Liver (tissue), 9 donors: ENCODE results near the gene USH2A. TPM values are rescaled to one million over a fixed set of nuclear protein-coding genes. Genes with fewer than 3 reads are reported as not detected.

Source experiments
- DNase-seq: peaks from one replicate; pipeline ENCODE4 v3.0.0-alpha.2; 2017; ENCODE audit warnings: low spot score
- H3K27ac ChIP-seq, 2 donors: one replicate each; pipeline ENCODE4 v1.7.0; 2013; ENCODE audit warnings: inconsistent platforms in 2 of 2, low read length in 2 of 2, control low read depth in 1 of 2, low read depth in 1 of 2, mild to moderate bottlenecking in 1 of 2
- H3K27me3 ChIP-seq, 4 donors: one replicate each; pipeline versions ENCODE4 v1.6.1 to v1.7.0; 2013; ENCODE audit warnings: low read length in 3 of 4, inconsistent platforms in 1 of 4, mild to moderate bottlenecking in 1 of 4, moderate library complexity in 1 of 4; ENCODE audit not compliant: control insufficient read depth in 4 of 4, insufficient read depth in 4 of 4
- H3K36me3 ChIP-seq, 4 donors: one replicate each; pipeline versions ENCODE4 v1.6.1 to v1.7.0; 2013; ENCODE audit warnings: low read length in 3 of 4, mild to moderate bottlenecking in 3 of 4, low read depth in 1 of 4, moderate library complexity in 1 of 4; ENCODE audit not compliant: control insufficient read depth in 4 of 4, insufficient read depth in 3 of 4
- H3K4me1 ChIP-seq, 4 donors: one replicate each; pipeline versions ENCODE4 v1.6.1 to v1.7.0; 2013; ENCODE audit warnings: low read length in 3 of 4, mild to moderate bottlenecking in 3 of 4, moderate library complexity in 1 of 4; ENCODE audit not compliant: control insufficient read depth in 4 of 4, insufficient read depth in 4 of 4
- H3K4me3 ChIP-seq, 3 donors: one replicate each; pipeline versions ENCODE4 v1.6.1 to v1.7.0; 2013; ENCODE audit warnings: low read length in 3 of 3, control low read depth in 1 of 3, low read depth in 1 of 3, mild to moderate bottlenecking in 1 of 3
- H3K9ac ChIP-seq, 2 donors: one replicate each; pipeline ENCODE4 v1.7.0; 2013; ENCODE audit warnings: low read length in 2 of 2, mild to moderate bottlenecking in 2 of 2, moderate library complexity in 2 of 2, control low read depth in 1 of 2, low read depth in 1 of 2
- H3K9me3 ChIP-seq, 4 donors: one replicate each; pipeline versions ENCODE4 v1.6.1 to v1.7.0; 2013; ENCODE audit warnings: low read length in 3 of 4; ENCODE audit not compliant: control insufficient read depth in 4 of 4
- EGR1 ChIP-seq, 2 donors: IDR thresholded peaks; 2 replicates each; pipeline ENCODE4 v1.6.1; 2016 to 2018; ENCODE audit warnings: antibody characterized with exemption in 2 of 2, low read depth in 2 of 2
- FOXA1 ChIP-seq: IDR thresholded peaks from 2 replicates; pipeline ENCODE4 v1.6.1; 2016; ENCODE audit warnings: antibody characterized with exemption
- FOXA2 ChIP-seq: IDR thresholded peaks from 2 replicates; pipeline ENCODE4 v1.6.1; 2016; ENCODE audit warnings: antibody characterized with exemption
- GABPA ChIP-seq, 2 donors: IDR thresholded peaks in 1 of 2; conservative IDR thresholded peaks in 1 of 2; 2 replicates each; pipeline ENCODE4 v1.6.1; 2016; ENCODE audit warnings: antibody characterized with exemption in 2 of 2, mild to moderate bottlenecking in 1 of 2, moderate library complexity in 1 of 2
- HNF4A ChIP-seq, 2 donors: conservative IDR thresholded peaks; 2 replicates each; pipeline ENCODE4 v1.6.1; 2016; ENCODE audit warnings: antibody characterized with exemption in 2 of 2, mild to moderate bottlenecking in 2 of 2
- HNF4G ChIP-seq: IDR thresholded peaks from 2 replicates; pipeline ENCODE4 v1.6.1; 2016; ENCODE audit warnings: antibody characterized with exemption
- JUND ChIP-seq, 2 donors: IDR thresholded peaks; 2 replicates each; pipeline ENCODE4 v1.6.1; 2016; ENCODE audit warnings: antibody characterized with exemption in 2 of 2
- NR2F2 ChIP-seq: IDR thresholded peaks from 2 replicates; pipeline ENCODE4 v1.6.1; 2016; ENCODE audit warnings: antibody characterized with exemption
- RAD21 ChIP-seq, 2 donors: IDR thresholded peaks; 2 replicates each; pipeline ENCODE4 v1.6.1; 2016; ENCODE audit warnings: antibody characterized with exemption in 2 of 2, mild to moderate bottlenecking in 2 of 2
- REST ChIP-seq: IDR thresholded peaks from 2 replicates; pipeline ENCODE4 v1.6.1; 2016; ENCODE audit warnings: antibody characterized with exemption, mild to moderate bottlenecking
- RXRA ChIP-seq, 2 donors: IDR thresholded peaks; 2 replicates each; pipeline ENCODE4 v1.6.1; 2017 to 2018; ENCODE audit warnings: antibody characterized with exemption in 2 of 2, mild to moderate bottlenecking in 1 of 2
- SP1 ChIP-seq: IDR thresholded peaks from 2 replicates; pipeline ENCODE4 v1.6.1; 2018; ENCODE audit warnings: antibody characterized with exemption, mild to moderate bottlenecking
- TAF1 ChIP-seq: conservative IDR thresholded peaks from 2 replicates; pipeline ENCODE4 v1.6.1; 2016; ENCODE audit warnings: antibody characterized with exemption, mild to moderate bottlenecking
- YY1 ChIP-seq: IDR thresholded peaks from 2 replicates; pipeline ENCODE4 v1.6.1; 2016; ENCODE audit warnings: antibody characterized with exemption, mild to moderate bottlenecking
- WGBS: extraction: QIAGEN DNeasy Blood & Tissue Kit; methylation state at CpG from one replicate; pipeline ENCODE4 v1.1.7; 2013; 5-methylcytosine and 5-hydroxymethylcytosine counted together
- polyA plus RNA-seq, 2 donors: library from polyadenylated mRNA; stranded (reverse) in 1 of 2; unstranded in 1 of 2; fragments of 200-250 nt in 1 of 2; fragments of >200 nt in 1 of 2; fragmentation: Nextera tagmentation in 1 of 2; extraction: Ambion mirVana in 1 of 2; gene quantifications; one replicate each; pipeline versions ENCODE4 v1.2.1 to v1.2.3, GENCODE V29; 2013 to 2015
- total RNA-seq, 2 donors: library from RNA; depleted of rRNA; stranded (reverse); fragments of >200 nt; gene quantifications; one replicate each; pipeline ENCODE4 v1.2.3, GENCODE V29; 2014
- TF ChIP-seq, protein P1 (sequence below): IDR thresholded peaks from 2 replicates; pipeline ENCODE4 v1.6.1; 2016; ENCODE audit warnings: antibody characterized with exemption
- TF ChIP-seq, protein P2 (sequence below): IDR thresholded peaks from 2 replicates; pipeline ENCODE4 v1.6.1; 2016; ENCODE audit warnings: antibody characterized with exemption
- TF ChIP-seq, protein P3 (sequence below): fragments of 150-350 bp; IDR thresholded peaks from 2 replicates; pipeline ENCODE4 v1.5.1; 2017; ENCODE audit warnings: improper control_type of control experiment, low read depth, low read length; ENCODE audit not compliant: missing input control
- donor health status: healthy.
- donor health status: healthy.
- donor health status: healthy.
- donor health status: healthy.
- donor health status: healthy.

Gene USH2A
- total and polyA plus RNA-seq, 4 donors, result 0.14 to 1.0 (median 0.31) TPM

GRCh38 chr1:215845234-215845891 is 577.9 kb downstream of the USH2A start:
- Histone ChIP-seq H3K36me3 (no peaks in the 10 kb centered on the region), H3K4me1 (no peaks in the 10 kb centered on the region), H3K27me3 (no peaks in the 10 kb centered on the region), H3K4me3 (no peak overlapping the region), H3K27ac (no peak overlapping the region), H3K9ac (no peak overlapping the region), H3K9me3 (no peaks in the 10 kb centered on the region)
- TF ChIP-seq FOXA1, result no peak
- TF ChIP-seq, protein P1, sequence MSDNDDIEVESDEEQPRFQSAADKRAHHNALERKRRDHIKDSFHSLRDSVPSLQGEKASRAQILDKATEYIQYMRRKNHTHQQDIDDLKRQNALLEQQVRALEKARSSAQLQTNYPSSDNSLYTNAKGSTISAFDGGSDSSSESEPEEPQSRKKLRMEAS, result no peak
- WGBS, result 79% methylated on average over 6 of the region's 6 CpGs
- DNase-seq, result no peak

DNA sequence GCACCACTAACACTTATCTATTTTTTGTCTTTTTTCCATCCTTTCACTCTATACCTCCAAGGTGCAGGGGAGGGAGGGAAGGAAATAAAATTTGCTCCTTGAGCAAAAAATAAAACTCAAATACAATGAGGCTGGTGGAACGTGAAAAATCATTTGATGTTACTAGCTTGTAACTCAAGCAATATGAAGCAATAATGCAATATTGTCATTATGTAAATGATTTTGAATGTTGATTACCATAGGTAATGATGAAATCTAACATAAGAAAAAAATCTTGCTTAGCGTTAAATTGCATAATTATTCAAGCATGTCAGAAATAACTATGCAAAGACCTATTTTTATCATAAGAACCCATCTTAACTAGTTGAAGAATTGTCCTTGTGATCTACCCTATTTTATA is 578.5 kb downstream of the USH2A start:
- no peaks in the 10 kb centered on the region for H3K27me3 ChIP-seq
- 86% methylated on average over 2 of the region's 2 CpGs for WGBS
- DNase-seq, result no peak
- no peak overlapping the region for H3K9ac ChIP-seq
- no peak overlapping the region for H3K4me3 ChIP-seq
- H3K4me1 ChIP-seq, result no peaks in the 10 kb centered on the region
- H3K27ac ChIP-seq, result no peak overlapping the region
- H3K36me3 ChIP-seq, result no peaks in the 10 kb centered on the region
- no peaks in the 10 kb centered on the region for H3K9me3 ChIP-seq
- TF ChIP-seq RXRA (IDR thresholded peaks at IDR 0.05) (no peak), FOXA2 (no peak), YY1 (no peak), TAF1 (no peak), EGR1 (IDR thresholded peaks at IDR 0.05; ENCODE audit: low read depth in 2 of 2) (no peak), HNF4A (conservative IDR thresholded peaks at IDR 0.05) (no peak), HNF4G (no peak), JUND (IDR thresholded peaks at IDR 0.05) (no peak), REST (no peak), SP1 (no peak), NR2F2 (no peak), RAD21 (IDR thresholded peaks at IDR 0.05) (no peak), GABPA (IDR thresholded peaks at IDR 0.05 in 1 of 2, conservative IDR thresholded peaks at IDR 0.05 in 1 of 2) (no peak)
- TF ChIP-seq, protein P1, result no peak
- TF ChIP-seq, protein P2, sequence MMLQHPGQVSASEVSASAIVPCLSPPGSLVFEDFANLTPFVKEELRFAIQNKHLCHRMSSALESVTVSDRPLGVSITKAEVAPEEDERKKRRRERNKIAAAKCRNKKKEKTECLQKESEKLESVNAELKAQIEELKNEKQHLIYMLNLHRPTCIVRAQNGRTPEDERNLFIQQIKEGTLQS, result no peak
- TF ChIP-seq, protein P3, sequence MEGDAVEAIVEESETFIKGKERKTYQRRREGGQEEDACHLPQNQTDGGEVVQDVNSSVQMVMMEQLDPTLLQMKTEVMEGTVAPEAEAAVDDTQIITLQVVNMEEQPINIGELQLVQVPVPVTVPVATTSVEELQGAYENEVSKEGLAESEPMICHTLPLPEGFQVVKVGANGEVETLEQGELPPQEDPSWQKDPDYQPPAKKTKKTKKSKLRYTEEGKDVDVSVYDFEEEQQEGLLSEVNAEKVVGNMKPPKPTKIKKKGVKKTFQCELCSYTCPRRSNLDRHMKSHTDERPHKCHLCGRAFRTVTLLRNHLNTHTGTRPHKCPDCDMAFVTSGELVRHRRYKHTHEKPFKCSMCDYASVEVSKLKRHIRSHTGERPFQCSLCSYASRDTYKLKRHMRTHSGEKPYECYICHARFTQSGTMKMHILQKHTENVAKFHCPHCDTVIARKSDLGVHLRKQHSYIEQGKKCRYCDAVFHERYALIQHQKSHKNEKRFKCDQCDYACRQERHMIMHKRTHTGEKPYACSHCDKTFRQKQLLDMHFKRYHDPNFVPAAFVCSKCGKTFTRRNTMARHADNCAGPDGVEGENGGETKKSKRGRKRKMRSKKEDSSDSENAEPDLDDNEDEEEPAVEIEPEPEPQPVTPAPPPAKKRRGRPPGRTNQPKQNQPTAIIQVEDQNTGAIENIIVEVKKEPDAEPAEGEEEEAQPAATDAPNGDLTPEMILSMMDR, result no peak
